Left ventricle myocardium inferior (tissue), 1 donor: ENCODE measurements around the gene POLR1G. TPM values are rescaled to one million over a fixed set of nuclear protein-coding genes. Genes with fewer than 3 reads are reported as not detected.

Experiments used
- DNase-seq: peaks from one replicate; pipeline ENCODE4 v3.0.0-alpha.2; 2020
- H3K27ac ChIP-seq: fragments of 200-600 bp; replicated peaks from 2 replicates; pipeline ENCODE4 v1.8.0; 2021
- H3K27me3 ChIP-seq: fragments of 200-600 bp; 2 replicates; pipeline ENCODE4 v1.8.0; 2021; ENCODE audit warnings: low read depth
- H3K36me3 ChIP-seq: fragments of 200-600 bp; 2 replicates; pipeline ENCODE4 v1.8.0; 2021
- H3K4me1 ChIP-seq: fragments of 200-600 bp; 2 replicates; pipeline ENCODE4 v1.8.0; 2021
- H3K4me3 ChIP-seq: fragments of 200-600 bp; 2 replicates; pipeline ENCODE4 v1.8.0; 2021; ENCODE audit warnings: mild to moderate bottlenecking, moderate library complexity
- H3K9me3 ChIP-seq: fragments of 200-600 bp; replicated peaks from 2 replicates; pipeline ENCODE4 v1.8.0; 2021
- CTCF ChIP-seq: fragments of 200-600 bp; IDR thresholded peaks from 2 replicates; pipeline ENCODE4 v1.8.0; 2021; ENCODE audit warnings: antibody characterized with exemption, mild to moderate bottlenecking, borderline replicate concordance
- intact Hi-C: fragments of 100-400 bp; cut with micrococcal nuclease; formaldehyde crosslinking; loops from one replicate; pipeline ENCODE4 v1.11.0; 2022
- total RNA-seq: library from RNA; stranded (reverse); fragmentation: NEBNext Ultra II Directional; extraction: Animal tissue kit (Norgen Biotek cat#: 25700); gene quantifications from one replicate; pipeline ENCODE4 v1.2.1, GENCODE V29; 2021
- donor health status: DM: no; HTN: yes; CAD: no; lungs with severe emphysema.

POLR1G gene
- total RNA-seq, 1 donor from 2014 or later = 5.2 TPM

- Histone ChIP-seq H3K27ac (no peak overlapping the region), H3K9me3 (no peaks in the 10 kb centered on the region), H3K36me3 (peaks cover 48% of the 10 kb centered on the region), H3K27me3 (no peaks in the 10 kb centered on the region), H3K4me1 (peaks cover 54% of the 10 kb centered on the region), H3K4me3 (no peak overlapping the region)
- no peak for TF ChIP-seq CTCF
- intact Hi-C loops = no loop called here
- DNase-seq = no peak
Observed at GRCh38 chr19:45420356-45420755, 13.9 kb downstream of the POLR1G start.

- Histone ChIP-seq H3K4me1 (peaks cover 53% of the 10 kb centered on the region), H3K27me3 (no peaks in the 10 kb centered on the region), H3K27ac (no peak overlapping the region), H3K4me3 (no peak overlapping the region), H3K36me3 (peaks cover 44% of the 10 kb centered on the region), H3K9me3 (no peaks in the 10 kb centered on the region)
- no peak for DNase-seq
- intact Hi-C loops = no loop called here
- no peak for TF ChIP-seq CTCF
Observed at GRCh38 chr19:45420871-45421270, 14.4 kb downstream of the POLR1G start.

GRCh38 chr19:45421947-45422498 lies 15.6 kb downstream of the POLR1G start:
- Histone ChIP-seq H3K4me1 (peaks cover 42% of the 10 kb centered on the region), H3K27ac (peak overlapping the region; percentile 13), H3K27me3 (no peaks in the 10 kb centered on the region), H3K9me3 (no peaks in the 10 kb centered on the region), H3K36me3 (peaks cover 37% of the 10 kb centered on the region), H3K4me3 (peak overlapping the region; percentile 70)
- no peak for TF ChIP-seq CTCF
- intact Hi-C loops = no loop called here
- DNase-seq = no peak

GRCh38 chr19:45423033-45423588 lies 16.7 kb downstream of the POLR1G start:
- no peak for TF ChIP-seq CTCF
- peaks cover 46% of the 10 kb centered on the region for H3K4me1 ChIP-seq
- H3K4me3 ChIP-seq = peak overlapping the region; percentile 70
- peaks cover 27% of the 10 kb centered on the region for H3K36me3 ChIP-seq
- peak overlapping the region; percentile 92 for H3K27ac ChIP-seq
- no peaks in the 10 kb centered on the region for H3K27me3 ChIP-seq
- intact Hi-C loops = no loop called here
- H3K9me3 ChIP-seq = no peaks in the 10 kb centered on the region
- no peak for DNase-seq

GRCh38 chr19:45423589-45424190 lies 17.2 kb downstream of the POLR1G start, which contains the start of gene ERCC1:
TSS of gene ERCC1 (minus strand) at chr19:45423917. CDS start at chr19:45423374, 543 bp downstream.
- H3K4me3 ChIP-seq = peak within 1 kb of the TSS; percentile 70
- TF ChIP-seq CTCF = no peak
- peaks cover 21% of the 10 kb centered on the region for H3K36me3 ChIP-seq
- DNase-seq = peak; percentile 96
- no peaks in the 10 kb centered on the region for H3K27me3 ChIP-seq
- peak within 1 kb of the TSS; percentile 92 for H3K27ac ChIP-seq
- peaks cover 51% of the 10 kb centered on the region for H3K4me1 ChIP-seq
- intact Hi-C loops = no loop called here
- H3K9me3 ChIP-seq = no peaks in the 10 kb centered on the region
